Measurements from ENCODE around the gene ALDH1L1.

Gene ALDH1L1

DNA sequence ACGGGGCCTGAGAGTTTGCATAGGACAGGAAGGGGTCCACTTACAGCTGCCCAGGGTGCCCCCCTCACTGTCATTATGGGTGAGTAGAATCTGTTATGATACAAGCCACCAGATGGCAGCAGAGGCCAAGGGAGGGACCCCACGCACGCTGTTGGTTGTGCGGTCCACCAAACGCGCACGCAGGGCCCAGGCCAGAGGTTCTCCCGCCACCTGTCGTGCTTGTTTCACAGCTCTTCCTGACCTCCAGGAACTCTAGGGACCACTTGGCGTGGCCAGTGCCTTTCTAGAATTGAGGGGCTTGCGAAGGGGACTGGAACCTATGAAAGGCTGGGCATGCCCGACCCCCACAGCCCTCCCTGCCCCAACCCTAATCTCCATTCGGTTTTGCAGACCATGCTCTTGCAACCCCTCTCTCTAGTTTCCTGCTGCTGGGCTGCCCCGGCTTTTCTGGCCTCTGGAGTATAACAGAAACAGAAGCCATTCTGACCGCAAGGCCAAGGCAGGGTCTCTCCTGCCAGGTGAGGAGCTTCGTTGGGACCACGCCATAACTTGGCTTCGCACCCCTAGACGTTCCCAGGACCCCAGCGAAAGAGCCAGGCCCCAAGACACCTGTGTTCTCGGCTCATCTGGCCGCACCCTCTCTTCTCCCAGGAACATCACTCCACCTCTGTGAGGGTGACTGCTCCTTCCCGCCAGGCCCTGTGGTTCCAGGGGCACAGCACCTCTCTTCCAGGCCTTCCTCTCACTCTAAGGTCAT lies 46.0 kb downstream of the ALDH1L1 start:
- DNase-seq (ENCODE audit: low read depth in 2 of 2, low spot score in 1 of 2) = peak in 1 of 2 donors; percentile 9

GRCh38 chr3:126133606-126134005 lies 46.8 kb downstream of the ALDH1L1 start:
- DNase-seq (ENCODE audit: low read depth in 2 of 2, low spot score in 1 of 2) = no peak

DNA sequence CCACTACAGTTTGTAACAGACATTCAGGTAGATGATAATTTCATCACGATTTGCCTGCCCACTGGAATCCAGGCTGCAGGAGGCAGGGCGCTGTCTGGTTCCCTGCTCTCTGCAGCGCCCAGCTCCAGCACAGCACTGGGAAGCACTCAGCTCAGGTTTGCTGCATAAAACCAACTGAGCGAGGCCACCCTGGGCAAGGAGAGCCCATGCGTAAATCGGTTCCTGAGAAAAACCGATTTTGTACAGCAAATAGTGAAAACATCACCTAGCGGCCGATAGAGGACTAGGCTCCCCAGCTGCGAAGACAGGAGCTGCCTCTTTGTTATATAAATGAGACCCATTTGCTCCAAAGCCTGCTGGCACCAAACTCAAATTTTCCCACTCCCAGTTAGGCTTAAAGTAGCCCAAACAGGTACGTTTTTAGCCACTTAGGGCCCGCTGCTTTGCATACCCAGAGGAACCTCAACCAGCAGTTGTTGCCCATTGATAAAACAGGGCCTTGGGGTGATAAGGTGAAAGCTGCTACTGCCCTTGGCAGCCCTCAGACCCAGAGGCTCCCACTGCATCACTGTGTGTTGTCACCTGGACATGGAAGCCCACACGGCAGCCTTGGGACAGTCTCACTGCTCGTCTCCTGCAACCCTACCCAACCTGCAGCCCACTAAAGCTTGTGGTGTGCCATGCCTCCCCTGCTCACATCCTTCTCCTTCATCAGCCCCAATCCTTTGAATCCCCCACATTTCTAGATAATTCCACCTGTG lies 47.5 kb downstream of the ALDH1L1 start:
- no peak for DNase-seq (ENCODE audit: low read depth in 2 of 2, low spot score in 1 of 2)

DNA sequence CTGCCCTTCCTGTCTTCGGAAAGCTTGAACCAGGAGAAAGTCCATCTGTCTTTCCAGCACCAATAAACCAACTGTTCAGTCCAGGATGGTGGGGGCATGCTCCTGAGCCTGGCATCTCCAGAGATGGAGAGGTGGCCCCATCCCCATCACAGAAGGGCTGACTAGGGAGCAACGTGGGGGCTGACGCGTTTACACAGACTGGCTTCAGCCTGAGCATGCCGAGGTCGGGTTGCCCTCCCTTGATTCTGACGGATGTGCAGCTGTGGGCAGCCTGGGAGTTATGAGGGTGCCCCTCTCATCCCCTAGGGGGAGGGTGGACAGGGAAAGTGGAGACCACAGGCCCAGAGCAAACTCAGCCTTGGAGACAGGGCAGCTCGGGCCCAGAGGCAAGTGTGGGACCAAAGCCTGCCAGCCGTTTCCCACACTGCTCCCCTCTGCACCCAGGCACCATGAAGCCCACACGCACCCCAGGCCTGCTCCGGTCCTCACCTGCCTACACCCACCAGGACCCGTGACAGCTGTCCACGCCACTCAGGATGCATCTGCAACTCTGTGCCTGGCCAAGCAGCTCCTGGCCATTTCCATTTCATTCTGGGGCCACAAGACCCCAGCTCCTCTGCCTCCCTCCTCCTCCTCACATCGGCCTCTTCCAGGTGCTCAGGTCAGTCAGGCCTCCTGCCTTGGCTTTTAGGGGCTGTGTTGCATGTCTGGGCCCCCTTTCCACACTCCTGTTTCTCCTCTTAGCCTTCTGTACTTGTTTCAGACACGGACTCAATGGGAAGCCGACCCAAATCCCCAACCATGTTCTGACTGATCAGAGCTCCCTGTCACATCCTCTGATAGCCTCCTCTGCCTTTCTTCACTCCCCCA lies 48.3 kb downstream of the ALDH1L1 start:
- DNase-seq (ENCODE audit: low read depth in 2 of 2, low spot score in 1 of 2) = no peak

DNA sequence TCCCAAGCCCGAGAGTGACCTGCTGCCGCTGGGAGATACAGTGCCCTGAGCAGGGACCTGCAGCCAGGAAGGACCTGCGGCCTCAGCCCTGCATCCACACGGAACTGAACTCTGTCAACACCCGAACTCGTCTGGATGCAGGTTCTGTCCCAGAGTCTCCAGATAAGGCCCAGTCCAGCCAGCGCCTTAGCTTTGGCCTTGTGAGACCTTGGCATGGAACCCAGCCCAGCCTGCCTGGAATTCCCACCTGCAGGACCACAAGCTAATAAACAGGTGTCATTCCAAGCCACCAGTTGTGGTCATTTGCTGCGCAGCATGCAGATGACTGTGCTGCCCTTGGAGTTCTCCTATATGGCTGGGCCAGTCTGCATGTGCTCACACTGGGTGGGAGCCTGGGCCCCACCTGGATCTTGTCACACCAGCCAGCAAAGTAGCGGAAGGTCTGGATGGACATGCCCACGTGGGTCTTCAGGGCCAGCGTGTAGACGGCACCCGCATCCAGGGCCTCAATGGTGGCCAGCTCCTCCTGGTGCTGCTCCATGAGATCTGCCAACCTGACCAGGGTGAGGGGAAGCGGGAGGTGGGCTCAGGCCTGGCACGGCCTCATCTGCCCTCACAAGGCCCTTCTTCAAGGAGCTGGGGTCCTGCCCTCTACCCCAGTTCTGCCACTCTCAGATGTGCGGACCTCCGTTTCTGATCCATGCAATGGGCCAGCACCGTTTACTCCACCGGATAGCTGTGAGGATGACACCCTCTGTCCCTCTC lies 49.2 kb downstream of the ALDH1L1 start:
- no peak for DNase-seq (ENCODE audit: low read depth in 2 of 2, low spot score in 1 of 2)

DNA sequence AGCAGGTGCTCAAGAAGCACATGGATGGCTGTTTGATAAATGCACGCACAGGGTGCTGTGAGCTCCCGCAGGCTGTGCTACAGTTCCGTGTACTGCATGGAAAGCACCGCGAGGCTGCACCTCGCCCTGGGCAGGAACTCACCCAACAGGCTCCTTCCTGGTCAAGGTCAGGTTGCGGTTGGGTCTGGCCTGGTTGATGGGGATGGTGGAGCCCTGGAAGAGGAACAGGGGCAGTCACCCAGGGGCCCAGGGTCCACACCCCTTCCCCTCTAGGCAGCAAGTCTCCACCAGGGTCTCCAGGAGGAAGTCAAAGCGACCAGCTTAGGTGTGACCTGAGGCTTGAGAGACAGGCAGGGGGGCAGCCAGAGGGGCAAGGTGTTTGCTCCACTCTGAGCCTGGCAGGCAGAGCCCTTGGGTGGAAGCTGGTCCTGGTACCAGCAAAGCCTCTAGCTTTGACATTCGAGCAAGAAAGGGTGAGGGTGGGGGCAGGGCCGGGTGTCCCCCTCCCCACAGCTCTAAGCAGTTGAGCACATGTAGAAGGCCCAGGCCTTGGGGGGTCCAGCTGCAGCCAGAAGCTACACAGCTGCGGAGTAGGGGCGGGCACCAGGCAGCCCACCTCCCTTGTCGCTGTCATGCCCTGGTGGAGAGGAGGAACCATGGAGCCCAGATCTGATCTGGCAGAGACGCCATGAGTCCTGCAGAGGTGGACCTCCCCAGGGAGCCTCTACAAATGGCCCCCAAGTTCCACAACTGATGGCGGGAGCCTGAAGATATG lies 50.1 kb downstream of the ALDH1L1 start:
- no peak for DNase-seq (ENCODE audit: low read depth in 2 of 2, low spot score in 1 of 2)

DNA sequence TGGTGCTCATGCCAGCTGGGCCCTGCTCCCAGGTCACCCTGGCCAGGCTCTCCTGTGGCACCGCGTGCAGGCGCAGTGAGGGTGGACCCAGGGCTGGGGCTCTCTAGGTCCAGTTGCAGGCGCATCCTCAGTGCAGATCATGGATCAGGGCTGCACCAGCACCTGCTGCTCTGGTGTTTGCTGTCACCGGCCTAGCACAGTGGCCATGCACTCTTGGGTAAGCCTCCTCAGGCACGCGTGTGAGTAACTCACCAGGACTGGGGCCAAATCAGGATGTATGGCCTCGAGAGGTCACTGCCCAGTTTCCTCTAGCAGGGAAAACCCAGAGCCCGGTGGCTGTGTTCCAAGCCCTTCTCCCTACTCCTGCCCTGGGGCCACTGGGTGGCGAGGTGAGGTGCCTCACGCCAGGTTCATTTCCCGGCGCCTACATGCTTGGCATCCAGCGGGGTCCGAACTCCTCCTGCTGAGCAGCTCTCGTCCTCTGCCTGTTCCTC lies 50.9 kb downstream of the ALDH1L1 start:
- no peak for DNase-seq (ENCODE audit: low read depth in 2 of 2, low spot score in 1 of 2)

DNA sequence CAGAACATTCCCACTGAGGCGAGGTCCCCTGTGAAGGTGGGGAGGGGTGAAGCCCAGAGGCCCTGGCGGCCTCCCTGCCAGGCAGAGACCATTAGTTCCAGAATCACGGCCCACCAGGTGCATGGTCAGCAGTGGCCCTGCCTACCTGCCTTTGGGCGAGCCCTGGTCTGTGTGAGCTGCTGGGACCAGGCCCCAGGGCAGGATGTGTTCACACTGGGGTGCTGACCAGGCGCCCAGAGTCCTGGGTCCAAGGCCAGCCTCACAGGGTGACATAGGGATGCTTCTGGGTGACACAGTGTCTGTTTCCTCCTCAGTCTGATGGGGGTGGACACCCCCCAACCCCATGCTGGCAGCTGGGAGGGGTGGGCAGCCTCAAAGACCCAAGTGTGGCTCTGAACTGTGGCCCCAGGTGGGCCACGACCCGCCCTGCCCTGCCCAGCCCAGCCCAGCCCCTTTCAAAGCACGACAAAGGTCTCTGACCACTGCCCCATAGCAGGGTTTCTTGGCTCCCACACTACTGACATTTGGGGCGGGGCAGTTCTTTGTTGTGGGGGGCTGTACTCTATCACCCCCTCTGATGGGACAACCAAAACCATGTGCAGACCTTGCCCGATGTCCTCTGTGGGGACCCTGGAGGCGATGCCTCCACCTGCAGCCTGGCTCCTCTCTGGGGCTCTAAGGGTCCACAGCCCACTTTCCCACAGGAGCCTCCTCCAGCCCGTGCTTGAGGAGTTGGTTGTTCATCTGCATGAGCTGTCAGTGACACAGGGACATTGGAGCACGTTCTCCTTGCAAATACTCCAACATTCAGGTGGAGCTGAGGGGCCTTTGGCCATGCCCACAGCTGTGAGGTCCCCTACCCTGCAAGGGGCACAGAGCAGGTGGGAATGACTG lies 51.6 kb downstream of the ALDH1L1 start:
- no peak for DNase-seq (ENCODE audit: low read depth in 2 of 2, low spot score in 1 of 2)

DNA sequence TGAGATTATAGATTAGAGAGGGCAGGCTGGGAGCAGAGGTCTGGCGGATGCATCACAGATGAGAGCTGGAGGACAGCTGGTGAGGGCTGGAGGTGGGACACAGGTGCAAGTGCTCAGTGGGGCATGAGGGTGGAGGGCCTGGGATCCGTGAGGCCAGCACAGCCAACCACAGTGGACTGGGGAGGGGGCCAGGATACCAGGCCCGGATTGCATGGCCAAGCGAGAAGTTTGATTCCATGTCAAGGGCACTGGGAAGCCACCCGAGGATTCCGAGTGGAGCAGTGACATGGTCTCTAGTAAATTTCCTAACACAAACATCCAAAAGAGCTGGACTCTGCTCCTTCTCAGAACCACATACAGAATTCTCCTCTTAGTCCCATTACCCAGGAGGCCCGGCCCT lies 52.5 kb downstream of the ALDH1L1 start:
- DNase-seq (ENCODE audit: low read depth in 2 of 2, low spot score in 1 of 2) = no peak

GRCh38 chr3:126127452-126127851 lies 52.9 kb downstream of the ALDH1L1 start:
- no peak for DNase-seq (ENCODE audit: low read depth in 2 of 2, low spot score in 1 of 2)

DNA sequence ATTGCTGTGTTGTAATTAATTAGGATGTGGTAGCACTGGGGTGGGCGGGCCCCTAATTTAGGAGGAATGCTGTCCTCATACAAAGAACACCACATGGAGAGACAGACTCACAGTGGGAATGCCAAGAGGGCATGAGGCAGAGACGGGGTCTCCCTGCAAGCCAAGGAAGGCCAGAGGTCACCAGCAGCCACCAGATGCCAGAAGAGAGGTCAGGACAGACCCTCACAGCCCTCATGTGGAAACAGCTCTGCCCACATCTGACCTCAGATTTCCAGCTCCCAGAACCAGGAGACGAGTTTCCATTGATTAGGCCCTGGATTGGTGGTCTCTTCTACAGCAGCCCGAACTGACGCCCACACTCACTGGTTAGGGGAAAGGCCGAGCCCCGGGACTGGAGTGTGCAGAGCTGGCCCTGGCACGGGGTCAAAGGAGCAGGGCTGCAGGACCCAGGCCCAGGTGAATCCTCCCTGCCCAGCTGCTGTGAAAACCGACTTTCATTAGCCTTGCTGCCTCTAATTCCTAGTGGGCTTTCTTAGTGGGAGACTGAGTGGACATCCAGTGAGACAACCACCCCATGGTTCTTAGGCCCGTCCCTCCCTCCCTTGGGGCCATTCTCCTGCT lies 53.5 kb downstream of the ALDH1L1 start:
- no peak for DNase-seq (ENCODE audit: low read depth in 2 of 2, low spot score in 1 of 2)

DNA sequence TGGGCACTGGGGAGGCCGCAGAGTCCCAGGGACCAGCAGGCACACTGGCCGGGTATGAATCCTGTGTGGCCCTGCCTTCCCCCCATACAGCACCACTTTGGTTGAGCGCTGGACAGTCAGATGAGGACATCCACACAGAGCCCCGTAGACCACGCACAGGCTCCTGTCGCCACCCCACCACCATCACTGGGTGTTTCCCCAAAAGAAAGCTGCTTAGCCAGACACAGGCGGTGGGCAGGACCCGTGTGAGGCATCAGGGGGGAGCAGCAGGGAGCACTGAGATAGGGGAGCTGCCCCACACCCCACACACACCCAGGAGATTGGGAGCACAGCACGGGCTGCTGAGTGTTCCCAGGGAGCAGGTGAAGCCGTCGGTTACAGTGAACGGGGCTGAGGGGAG lies 54.1 kb downstream of the ALDH1L1 start:
- no peak for DNase-seq (ENCODE audit: low read depth in 2 of 2, low spot score in 1 of 2)

- no peak for DNase-seq (ENCODE audit: low read depth in 2 of 2, low spot score in 1 of 2)
These were observed 54.6 kb downstream of the ALDH1L1 start for GRCh38 chr3:126125781-126126251.

- no peak for DNase-seq (ENCODE audit: low read depth in 2 of 2, low spot score in 1 of 2)
These were observed 55.0 kb downstream of the ALDH1L1 start for GRCh38 chr3:126125341-126125740.

- DNase-seq (ENCODE audit: low read depth in 2 of 2, low spot score in 1 of 2) = no peak
These were observed 55.5 kb downstream of the ALDH1L1 start for GRCh38 chr3:126124896-126125295.

- no peak for DNase-seq (ENCODE audit: low read depth in 2 of 2, low spot score in 1 of 2)
These were observed 56.1 kb downstream of the ALDH1L1 start for GRCh38 chr3:126124148-126124868.

DNA sequence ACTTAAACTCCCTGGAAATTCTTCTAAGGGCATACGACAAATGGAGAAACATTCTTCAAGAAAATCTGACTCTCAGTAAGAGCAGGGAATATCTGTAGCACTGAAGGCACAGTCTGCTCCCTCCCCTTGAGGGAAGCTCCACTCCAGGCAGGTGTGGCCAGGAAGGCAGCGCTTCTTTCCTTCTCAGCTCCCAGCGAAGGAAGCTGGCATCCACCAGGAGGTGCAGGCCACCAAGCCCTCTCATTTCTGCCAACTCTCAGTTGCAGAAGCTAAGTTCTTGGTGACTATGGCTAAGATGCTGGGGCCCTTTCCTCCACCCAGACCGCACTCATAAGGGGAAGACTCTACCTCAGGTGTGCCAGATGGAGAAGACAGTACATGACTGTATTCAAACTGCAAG lies 58.8 kb downstream of the ALDH1L1 start:
- no peak for DNase-seq (ENCODE audit: low read depth in 2 of 2, low spot score in 1 of 2)

- DNase-seq (ENCODE audit: low read depth in 2 of 2, low spot score in 1 of 2) = no peak
These were observed 59.3 kb downstream of the ALDH1L1 start for GRCh38 chr3:126121074-126121473.

Data from stimulated activated CD8-positive, alpha-beta memory T cell treated with anti-CD3 and anti-CD28 coated beads, Interleukin-4, amount 100 ng/mL, for 4 hours (primary cell).